Activated CD8-positive, alpha-beta memory T cell treated with anti-CD3 and anti-CD28 coated beads, Interleukin-2, amount 10 ng/mL, durations not matched to agents 7 days and 5 days (primary cell): ENCODE data around the gene FAM72D. TPM values are rescaled to one million over a fixed set of nuclear protein-coding genes. Genes with fewer than 3 reads are reported as not detected.
"Not testable (repeated sequence)": the region's sequence is repeated elsewhere in the genome, so short reads cannot be mapped to it uniquely, and the experiment has no call there.

ENCODE experiments used
- ATAC-seq: fragments of 150-1000 bp; cut with Tn5 transposase; one replicate; pipeline ENCODE4 v1.10.0; 2021; ENCODE audit warnings: moderate library complexity
- CTCF ChIA-PET: fragments of 350-600 bp; sonication (Branson Sonifier 250); formaldehyde crosslinking; loops from one replicate; lab custom pipeline; 2021; ENCODE audit warnings: antibody characterized with exemption; lab: Charles Lee
- DNase-seq: peaks from one replicate; pipeline ENCODE4 v3.0.0-alpha.2; 2020
- H3K27ac Mint-ChIP-seq: one replicate; pipeline ENCODE4 v1.8.0; 2021; ENCODE audit warnings: mild to moderate bottlenecking, mixed read lengths
- H3K27me3 Mint-ChIP-seq: one replicate; pipeline ENCODE4 v1.8.0; 2021; ENCODE audit warnings: mixed read lengths
- H3K36me3 Mint-ChIP-seq: one replicate; pipeline ENCODE4 v1.8.0; 2021; ENCODE audit warnings: mild to moderate bottlenecking, mixed read lengths
- H3K4me1 Mint-ChIP-seq: one replicate; pipeline ENCODE4 v1.8.0; 2021; ENCODE audit warnings: mixed read lengths
- H3K4me3 Mint-ChIP-seq: one replicate; pipeline ENCODE4 v1.8.0; 2021; ENCODE audit warnings: mild to moderate bottlenecking, moderate library complexity, mixed read lengths
- H3K9me3 Mint-ChIP-seq: one replicate; pipeline ENCODE4 v1.8.0; 2022; ENCODE audit warnings: low read depth, mixed read lengths
- total RNA-seq, 2 experiments: library from RNA; stranded (reverse); gene quantifications; one replicate each; pipeline ENCODE4 v1.2.3, GENCODE V29; 2021

The FAM72D gene
- total RNA-seq, 2 experiments from 2014 or later = 20.0 to 22.7 TPM

DNA sequence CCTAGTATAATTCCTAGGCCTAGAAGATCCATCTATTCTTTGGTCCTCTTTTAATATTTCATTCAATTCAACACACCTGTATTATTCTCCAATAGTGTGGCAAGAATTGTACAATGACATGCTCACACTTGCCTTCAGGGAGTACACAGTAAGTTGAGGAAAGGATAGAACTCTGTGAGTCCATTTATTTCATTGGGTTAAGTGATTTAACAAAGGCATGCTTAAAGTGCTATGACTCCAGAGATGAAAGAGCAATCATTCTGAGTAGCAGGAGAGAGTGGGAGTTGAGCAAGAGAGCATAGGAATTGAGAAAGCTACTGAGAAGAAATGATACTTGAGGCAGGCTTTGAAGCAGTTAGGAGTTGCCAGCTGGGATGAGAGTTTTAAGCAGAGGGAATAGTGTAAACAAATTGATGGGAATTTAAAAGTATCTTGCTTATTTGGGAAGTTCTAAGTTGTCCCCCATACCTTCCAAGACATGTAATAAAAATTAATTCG lies 18.8 kb downstream of the FAM72D start:
- H3K36me3 Mint-ChIP-seq, ATAC-seq, H3K27ac Mint-ChIP-seq, DNase-seq, CTCF ChIA-PET, H3K4me3 Mint-ChIP-seq, H3K9me3 Mint-ChIP-seq, H3K27me3 Mint-ChIP-seq, H3K4me1 Mint-ChIP-seq: not testable (repeated sequence)

DNA sequence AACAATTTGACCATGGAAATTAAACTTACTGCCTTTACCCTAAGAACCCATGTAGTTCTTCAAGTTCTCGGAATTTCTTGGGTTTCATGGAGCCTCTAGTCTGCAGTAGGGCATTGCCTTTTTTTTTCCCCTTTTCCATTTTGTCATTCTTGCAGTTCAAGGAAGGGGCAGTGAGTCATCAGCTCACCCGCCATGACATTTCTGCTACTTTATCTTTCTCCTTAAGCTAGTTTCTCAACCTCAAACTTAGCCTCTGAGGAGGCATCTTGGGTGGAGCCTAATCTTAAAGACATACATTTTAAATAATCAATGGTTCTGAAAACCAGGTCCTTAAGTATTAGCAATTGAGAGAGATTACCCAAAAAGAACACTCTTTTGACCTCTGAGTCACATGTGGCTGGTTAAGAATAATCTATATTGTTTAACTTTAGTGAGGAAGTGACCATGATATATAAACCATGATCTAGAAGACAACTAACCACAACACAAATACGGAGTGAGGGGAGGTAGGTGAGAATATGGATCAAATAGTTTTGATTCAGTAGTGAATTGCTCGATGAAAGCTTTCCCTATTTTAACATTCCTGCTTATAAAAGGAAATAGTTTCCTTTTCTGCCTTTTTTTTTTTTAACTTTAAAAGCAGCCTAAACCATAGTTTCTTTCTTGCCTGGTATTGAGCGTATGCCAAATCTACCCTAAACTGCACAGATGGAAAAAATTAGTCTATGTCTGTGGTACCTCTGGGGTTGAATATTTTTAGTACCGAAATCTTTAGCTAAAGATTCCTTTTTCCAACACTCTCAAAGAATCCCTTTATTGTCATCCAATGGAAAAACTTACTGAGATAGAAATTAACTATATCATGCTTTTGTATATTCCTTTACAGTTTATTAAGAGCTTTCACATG lies 20.1 kb downstream of the FAM72D start:
- DNase-seq, H3K4me1 Mint-ChIP-seq, CTCF ChIA-PET, H3K9me3 Mint-ChIP-seq, H3K36me3 Mint-ChIP-seq, H3K27ac Mint-ChIP-seq, H3K27me3 Mint-ChIP-seq, ATAC-seq, H3K4me3 Mint-ChIP-seq: not testable (repeated sequence)

GRCh38 chr1:145119842-145120241 lies 24.1 kb downstream of the FAM72D start:
- ATAC-seq, CTCF ChIA-PET, H3K4me1 Mint-ChIP-seq, H3K9me3 Mint-ChIP-seq, H3K27me3 Mint-ChIP-seq, H3K4me3 Mint-ChIP-seq, H3K27ac Mint-ChIP-seq, DNase-seq, H3K36me3 Mint-ChIP-seq: not testable (repeated sequence)

- H3K27ac Mint-ChIP-seq, H3K9me3 Mint-ChIP-seq, H3K27me3 Mint-ChIP-seq, H3K36me3 Mint-ChIP-seq, ATAC-seq, H3K4me3 Mint-ChIP-seq, CTCF ChIA-PET, DNase-seq, H3K4me1 Mint-ChIP-seq: not testable (repeated sequence)
These were observed 26.7 kb downstream of the FAM72D start for GRCh38 chr1:145122344-145123061.

GRCh38 chr1:145123062-145123395 lies 27.3 kb downstream of the FAM72D start:
- H3K4me1 Mint-ChIP-seq, DNase-seq, ATAC-seq, H3K9me3 Mint-ChIP-seq, H3K4me3 Mint-ChIP-seq, H3K36me3 Mint-ChIP-seq, H3K27me3 Mint-ChIP-seq, CTCF ChIA-PET, H3K27ac Mint-ChIP-seq: not testable (repeated sequence)

GRCh38 chr1:145123992-145124641 lies 28.3 kb downstream of the FAM72D start:
- H3K36me3 Mint-ChIP-seq, DNase-seq, H3K27me3 Mint-ChIP-seq, H3K9me3 Mint-ChIP-seq, CTCF ChIA-PET, ATAC-seq, H3K27ac Mint-ChIP-seq, H3K4me1 Mint-ChIP-seq, H3K4me3 Mint-ChIP-seq: not testable (repeated sequence)

- H3K4me1 Mint-ChIP-seq, H3K27ac Mint-ChIP-seq, ATAC-seq, DNase-seq, CTCF ChIA-PET, H3K4me3 Mint-ChIP-seq, H3K27me3 Mint-ChIP-seq, H3K36me3 Mint-ChIP-seq, H3K9me3 Mint-ChIP-seq: not testable (repeated sequence)
These were observed 29.3 kb downstream of the FAM72D start for GRCh38 chr1:145125112-145125511.

GRCh38 chr1:145127144-145127543 lies 31.4 kb downstream of the FAM72D start:
- ATAC-seq, H3K9me3 Mint-ChIP-seq, H3K4me3 Mint-ChIP-seq, H3K4me1 Mint-ChIP-seq, H3K27me3 Mint-ChIP-seq, H3K36me3 Mint-ChIP-seq, H3K27ac Mint-ChIP-seq, DNase-seq, CTCF ChIA-PET: not testable (repeated sequence)

DNA sequence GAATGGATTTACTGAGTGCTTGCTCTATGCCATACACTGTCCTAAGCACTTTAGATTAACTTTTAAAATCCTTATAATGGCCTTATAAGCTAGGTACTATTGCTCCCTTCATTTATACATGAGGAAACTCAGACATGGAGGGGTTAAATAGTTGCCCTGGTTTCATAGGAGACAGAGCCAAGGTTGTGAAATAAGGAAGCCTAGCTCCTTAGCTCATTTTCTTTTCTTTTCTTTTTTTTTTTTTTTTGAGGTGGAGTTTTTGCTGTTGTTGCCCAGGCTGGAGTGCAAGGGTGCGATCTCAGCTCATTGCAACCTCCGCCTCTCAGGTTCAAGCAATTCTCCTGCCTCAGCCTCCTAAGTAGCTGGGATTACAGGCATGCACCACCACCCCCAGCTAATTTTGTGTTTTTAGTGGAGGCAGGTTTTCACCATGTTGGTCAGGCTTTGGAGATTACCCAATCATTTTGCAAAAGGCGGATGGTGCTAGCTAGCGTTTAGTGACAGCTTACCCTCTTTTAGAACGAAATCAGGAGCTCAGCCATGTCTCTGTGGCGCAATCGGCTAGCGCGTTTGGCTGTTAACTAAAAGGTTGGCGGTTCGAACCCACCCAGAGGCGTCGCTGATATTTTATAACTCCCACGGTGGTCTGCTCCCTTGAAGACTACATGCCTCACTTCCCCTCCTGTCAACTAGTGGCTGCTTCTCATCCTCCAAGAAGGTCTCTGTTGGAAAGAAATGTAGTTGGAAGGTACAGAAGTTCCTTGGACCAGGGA lies 33.1 kb downstream of the FAM72D start:
- H3K4me1 Mint-ChIP-seq, H3K27me3 Mint-ChIP-seq, H3K27ac Mint-ChIP-seq, H3K9me3 Mint-ChIP-seq, H3K4me3 Mint-ChIP-seq, ATAC-seq, DNase-seq, H3K36me3 Mint-ChIP-seq, CTCF ChIA-PET: not testable (repeated sequence)

- ATAC-seq, H3K27ac Mint-ChIP-seq, H3K27me3 Mint-ChIP-seq, DNase-seq, CTCF ChIA-PET, H3K4me3 Mint-ChIP-seq, H3K9me3 Mint-ChIP-seq, H3K4me1 Mint-ChIP-seq, H3K36me3 Mint-ChIP-seq: not testable (repeated sequence)
These were observed 38.7 kb downstream of the FAM72D start for GRCh38 chr1:145134476-145134875.

- DNase-seq, ATAC-seq, H3K4me1 Mint-ChIP-seq, H3K36me3 Mint-ChIP-seq, H3K27ac Mint-ChIP-seq, H3K9me3 Mint-ChIP-seq, CTCF ChIA-PET, H3K27me3 Mint-ChIP-seq, H3K4me3 Mint-ChIP-seq: not testable (repeated sequence)
These were observed 44.8 kb downstream of the FAM72D start for GRCh38 chr1:145140549-145140948.

DNA sequence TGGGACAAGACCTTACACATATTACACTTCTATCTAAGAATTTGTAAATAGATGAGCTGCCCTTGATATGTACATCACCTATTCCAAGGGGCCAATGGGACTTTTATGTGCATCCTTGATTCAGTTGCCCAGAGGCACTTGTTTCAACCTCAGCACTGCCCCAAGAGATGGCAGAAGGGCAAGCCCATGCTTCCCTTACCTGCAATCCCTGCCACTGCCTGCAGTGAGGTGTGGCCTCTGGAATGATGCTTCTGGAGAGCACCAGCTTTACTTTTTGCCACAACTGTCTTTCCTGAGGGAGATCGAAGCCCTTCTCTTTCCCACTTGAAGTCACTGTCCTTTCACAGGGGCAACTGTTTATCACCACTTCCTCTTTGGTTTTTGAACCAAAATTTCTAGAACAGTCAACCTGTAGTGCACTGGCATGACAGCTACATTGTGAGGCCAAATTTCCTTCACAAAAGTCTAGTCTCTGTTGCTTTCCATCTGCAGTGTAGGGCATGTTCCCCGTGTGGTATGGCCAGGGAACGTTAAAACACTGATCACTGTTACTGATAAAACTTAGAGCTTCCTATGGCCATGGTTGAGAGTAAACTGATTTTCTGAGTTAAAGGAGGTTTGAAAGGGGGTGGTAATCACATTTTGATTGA lies 48.6 kb downstream of the FAM72D start:
- H3K27ac Mint-ChIP-seq, DNase-seq, H3K4me1 Mint-ChIP-seq, CTCF ChIA-PET, H3K9me3 Mint-ChIP-seq, H3K27me3 Mint-ChIP-seq, H3K4me3 Mint-ChIP-seq, ATAC-seq, H3K36me3 Mint-ChIP-seq: not testable (repeated sequence)

DNA sequence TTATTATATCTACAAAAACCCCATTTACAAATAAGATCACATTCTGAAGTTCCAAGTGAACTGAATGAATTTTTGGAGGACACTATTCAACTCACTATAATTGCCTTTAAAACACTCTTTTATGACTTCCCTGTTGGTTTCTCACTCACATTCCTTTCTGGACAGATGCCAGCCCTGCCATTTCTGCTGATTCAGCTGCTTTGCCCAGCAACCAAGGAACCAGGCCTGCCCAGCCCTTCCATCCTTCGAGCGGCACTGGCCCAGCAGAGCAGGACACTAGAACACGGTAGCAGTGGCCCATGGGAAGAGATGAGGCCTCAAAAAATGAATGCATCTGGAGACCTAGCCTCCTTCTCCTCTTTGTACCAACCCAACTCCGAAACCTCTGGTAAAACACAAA lies 50.5 kb downstream of the FAM72D start:
- DNase-seq, ATAC-seq, H3K27me3 Mint-ChIP-seq, H3K27ac Mint-ChIP-seq, H3K36me3 Mint-ChIP-seq, H3K9me3 Mint-ChIP-seq, H3K4me3 Mint-ChIP-seq, CTCF ChIA-PET, H3K4me1 Mint-ChIP-seq: not testable (repeated sequence)
